HG03439 (cell line): ENCODE measurements around the gene MALL.
"Not testable (repeated sequence)": the region's sequence is repeated elsewhere in the genome, so short reads cannot be mapped to it uniquely, and the experiment has no call there.

Experiments
- ATAC-seq: cut with Tn5 transposase; IDR thresholded peaks from one replicate; pipeline ENCODE4 v1.9.1; 2021; ENCODE audit warnings: mild to moderate bottlenecking, moderate library complexity; ENCODE audit not compliant: unreplicated experiment

MALL gene

DNA sequence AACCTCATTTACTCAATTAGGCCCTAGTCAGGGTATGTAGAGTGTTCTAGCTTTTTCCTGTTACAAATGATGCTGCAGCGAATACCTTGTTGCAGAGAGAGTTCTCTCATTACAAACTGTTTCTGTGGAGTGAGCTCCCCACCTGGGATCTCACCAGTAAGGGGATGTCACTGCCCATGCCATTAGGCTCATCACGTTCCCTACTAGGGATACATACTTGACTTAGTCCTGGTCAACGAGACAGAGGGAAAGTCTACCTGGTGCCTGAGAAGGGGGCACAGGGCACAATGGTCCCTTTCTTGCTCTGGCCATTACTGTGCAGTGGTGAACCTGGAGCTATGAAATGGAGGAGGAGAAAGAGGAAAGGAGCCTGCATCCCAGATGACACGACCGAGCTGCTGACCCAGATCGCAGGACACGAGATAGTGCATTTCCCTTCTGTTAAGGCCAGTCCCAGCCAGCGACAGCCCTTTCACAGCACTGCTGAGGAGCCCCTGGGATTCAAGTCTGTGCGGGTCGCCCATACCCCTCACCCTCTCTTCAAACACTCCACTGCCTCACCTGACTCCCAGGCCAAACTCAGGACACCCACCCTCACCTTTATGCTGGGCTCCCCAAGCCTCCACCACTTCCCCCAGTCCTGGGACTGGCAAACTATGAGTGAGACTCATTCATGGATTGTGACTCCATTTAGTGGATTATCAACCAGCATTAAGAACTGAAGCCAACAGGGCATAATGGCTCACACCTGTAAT, 16.0 kb downstream of the MALL start:
- ATAC-seq = no peak

DNA sequence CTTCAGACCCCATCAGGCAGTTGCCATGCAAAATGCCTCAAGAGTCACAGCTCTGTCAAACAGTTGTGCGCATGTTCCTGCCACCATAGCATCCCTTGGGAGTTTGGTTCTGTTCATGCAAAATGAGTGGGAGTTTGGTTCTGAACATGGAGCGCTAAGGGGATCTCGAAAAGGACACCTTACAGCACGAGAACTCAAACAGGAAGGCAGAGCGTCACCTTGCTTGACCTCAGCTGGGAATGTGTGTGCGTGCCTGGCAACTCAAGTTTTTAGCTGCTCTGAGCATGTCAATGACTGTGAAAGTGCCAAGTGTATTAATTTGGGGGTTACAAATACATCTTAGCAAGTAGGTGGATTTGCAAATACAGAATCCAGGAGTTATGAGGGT, 16.6 kb downstream of the MALL start:
- no peak for ATAC-seq

DNA sequence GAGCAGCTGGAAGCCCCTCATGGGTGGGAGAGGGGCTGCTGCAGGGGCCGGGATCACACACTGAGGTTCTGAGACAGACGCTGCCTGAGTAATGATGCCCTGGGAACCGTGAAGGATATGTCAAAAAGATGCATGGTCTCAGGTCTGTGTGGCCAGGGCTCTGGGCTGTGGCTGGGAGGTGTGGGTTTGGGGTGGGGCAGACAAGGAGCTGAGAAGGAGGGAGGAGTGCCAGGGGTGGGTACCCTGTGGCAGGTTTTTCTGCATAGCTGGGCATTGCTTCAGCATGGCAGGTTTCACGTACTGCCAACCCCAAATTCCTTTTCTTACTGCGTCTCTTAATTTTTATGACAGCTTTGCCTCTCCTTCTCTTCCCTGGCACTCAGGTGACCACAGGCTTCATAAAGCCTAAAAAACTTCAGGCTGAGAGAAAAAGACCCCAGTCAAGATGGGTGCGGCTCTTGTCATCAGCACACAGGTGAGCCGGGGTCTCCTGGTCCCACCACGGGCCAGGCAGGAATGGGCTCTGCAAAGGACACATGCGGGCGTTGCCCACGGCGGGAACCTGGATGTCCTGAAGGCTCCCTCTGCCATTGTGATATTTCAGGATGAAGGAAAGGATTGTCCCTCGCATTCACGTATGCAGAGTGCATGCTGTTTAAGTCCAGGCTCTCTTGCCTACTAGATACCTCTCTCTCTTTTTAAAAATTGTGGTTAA, 18.0 kb downstream of the MALL start:
- ATAC-seq = no peak

DNA sequence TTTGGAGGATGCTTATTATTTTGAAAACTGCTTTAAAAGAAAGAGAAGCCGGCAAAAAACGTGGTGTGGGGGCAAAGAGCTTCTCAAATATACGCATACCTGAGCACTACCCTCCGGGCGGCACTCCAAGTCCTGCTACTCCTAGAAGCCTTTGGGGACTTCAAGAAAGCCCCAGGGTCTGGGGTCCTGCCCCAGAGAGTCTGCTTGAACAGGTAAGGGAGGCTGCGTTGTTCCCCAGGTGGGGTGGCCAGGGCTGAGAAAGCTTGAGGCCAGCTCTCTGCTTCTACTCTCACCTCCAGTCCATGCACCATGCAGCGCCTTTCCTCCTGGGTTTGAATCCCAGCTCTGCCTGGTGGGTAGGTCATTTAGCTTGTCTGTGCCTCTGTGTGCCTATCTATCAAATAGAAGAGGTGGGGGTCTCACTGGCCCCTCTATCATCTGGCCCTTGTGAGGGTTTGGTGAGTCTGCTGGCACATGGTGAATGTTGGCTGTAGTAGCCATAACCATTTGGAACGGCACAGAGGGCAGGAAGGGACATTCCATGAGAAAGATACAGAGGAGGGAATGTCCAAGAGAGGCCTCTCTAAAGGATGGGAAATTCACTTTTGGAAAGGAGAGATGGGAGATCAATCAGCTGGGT, 19.5 kb downstream of the MALL start:
- ATAC-seq = no peak

DNA sequence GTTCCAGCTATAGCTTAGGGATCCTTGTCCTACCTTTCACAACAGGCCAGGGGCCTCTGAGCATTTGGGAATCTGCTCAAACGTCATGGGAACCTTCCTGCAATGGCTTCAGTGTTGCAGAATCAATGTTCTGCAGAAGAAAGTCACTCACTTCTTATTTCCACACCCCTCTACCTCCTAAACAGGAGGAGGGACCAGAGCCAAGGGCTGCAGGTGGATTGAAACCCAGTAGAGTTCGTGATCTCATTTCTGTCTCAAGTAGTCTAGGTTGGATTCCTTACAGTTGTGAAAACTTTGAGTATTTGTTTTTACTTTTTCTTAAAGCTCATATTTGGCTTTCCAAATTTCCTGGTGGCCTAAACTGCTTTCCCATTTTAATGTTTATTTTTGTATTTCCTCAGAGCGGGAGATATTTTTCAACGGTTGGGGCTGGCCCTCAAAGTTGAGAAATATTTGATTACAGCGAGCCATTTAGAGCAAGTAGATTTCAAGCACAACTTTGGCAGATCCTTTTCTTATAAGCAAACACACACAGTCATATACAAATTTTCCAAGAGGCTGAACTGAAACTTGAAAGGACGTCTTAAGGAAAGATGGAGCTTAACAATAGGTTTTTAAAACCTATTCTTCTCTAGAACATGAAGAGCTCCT, 20.6 kb downstream of the MALL start:
- not testable (repeated sequence) for ATAC-seq

DNA sequence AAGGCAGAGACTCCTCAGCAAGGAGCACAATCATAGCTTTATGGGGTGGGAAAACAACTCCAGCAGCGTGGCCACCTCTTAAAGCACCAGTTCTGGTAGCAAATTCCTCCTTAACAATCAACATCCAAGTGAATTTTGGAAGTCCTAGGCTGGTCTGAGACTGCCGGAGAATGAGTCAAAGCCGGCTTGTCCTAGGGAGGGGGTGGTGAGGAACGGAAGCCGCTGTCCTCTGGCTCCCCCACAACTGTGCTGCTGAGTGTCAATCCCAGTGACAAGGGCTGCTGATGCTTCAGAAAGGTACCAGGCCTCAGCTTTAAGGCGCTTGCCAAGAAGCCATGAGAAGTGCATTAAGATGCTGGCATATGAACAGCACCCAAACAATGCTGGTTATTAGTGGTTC, 21.7 kb downstream of the MALL start:
- ATAC-seq = not testable (repeated sequence)

DNA sequence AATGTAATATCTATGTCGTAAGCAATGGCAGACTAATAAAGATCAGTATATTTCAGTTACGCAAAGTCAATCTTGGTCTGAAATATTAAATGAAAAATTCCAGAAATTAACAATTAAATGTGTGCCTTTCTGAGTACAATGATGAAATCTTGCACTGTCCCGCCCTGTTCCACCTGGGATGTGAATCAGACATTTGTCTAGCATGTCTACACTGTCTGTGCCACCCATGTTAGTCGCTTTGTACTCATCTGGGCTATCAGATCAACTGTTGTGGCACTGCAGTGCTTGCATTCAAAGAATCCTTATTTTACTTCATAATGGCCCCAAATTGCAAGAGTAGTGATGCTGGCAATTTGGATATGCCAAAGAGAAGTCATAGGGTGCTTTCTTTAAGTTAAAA, 25.5 kb downstream of the MALL start:
- ATAC-seq = not testable (repeated sequence)

DNA sequence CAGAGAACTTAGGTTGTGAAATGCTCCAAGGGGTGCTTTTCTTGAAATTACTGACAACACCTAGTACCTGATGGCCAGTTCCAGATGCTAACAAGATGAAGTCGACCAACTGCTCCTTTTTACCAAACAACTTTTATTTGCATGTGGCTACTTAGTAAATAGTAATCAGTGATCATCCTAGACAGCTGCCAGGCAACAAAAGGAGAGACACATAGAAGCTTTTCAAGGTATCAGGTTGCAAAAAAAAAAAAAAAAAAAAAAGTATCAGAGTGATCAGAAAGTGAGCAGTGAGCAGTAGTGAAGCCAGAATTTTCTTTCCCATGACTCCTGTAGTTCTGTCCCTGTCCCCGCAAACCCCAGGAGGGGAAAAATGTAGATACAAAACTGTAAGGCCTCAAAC, 31.9 kb downstream of the MALL start:
- not testable (repeated sequence) for ATAC-seq

DNA sequence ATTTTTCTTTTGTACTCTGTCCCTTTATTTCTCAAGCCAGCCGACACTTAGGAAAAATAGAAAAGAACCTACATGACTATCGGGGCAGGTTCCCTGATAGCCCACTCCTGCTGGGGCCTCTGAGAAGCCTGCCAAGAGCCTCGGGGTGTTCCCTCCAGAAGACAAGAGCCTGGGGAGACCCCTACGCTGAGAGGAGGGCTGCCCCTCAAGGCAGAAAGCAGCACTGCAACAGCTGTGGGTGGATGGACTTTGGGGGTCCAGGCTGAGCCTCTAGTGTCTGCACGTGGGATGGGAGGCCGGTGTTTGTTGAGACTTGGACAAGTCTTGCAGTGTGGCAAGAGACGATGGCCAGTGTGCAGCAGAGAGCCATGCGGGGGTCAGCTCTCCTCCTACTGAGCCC, 32.5 kb downstream of the MALL start:
- not testable (repeated sequence) for ATAC-seq

DNA sequence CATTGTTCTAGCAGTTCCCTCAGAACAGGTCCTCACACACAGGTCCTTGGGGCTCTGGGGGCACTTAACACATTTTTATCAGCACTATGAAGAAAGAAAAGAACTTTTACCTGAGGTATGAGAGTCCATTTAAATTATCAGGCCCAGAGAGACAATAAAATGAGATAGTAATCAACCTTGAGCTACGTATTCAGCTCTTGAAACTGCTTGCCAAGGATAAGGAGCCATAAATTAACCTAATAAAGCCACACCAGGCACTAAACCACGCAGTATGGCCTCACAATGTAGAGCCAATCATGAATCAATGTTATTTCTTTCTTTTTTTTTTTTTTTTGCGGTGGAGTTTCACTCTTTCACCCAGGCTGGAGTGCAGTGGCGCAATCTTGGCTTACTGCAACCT, 37.5 kb downstream of the MALL start:
- ATAC-seq = not testable (repeated sequence)

DNA sequence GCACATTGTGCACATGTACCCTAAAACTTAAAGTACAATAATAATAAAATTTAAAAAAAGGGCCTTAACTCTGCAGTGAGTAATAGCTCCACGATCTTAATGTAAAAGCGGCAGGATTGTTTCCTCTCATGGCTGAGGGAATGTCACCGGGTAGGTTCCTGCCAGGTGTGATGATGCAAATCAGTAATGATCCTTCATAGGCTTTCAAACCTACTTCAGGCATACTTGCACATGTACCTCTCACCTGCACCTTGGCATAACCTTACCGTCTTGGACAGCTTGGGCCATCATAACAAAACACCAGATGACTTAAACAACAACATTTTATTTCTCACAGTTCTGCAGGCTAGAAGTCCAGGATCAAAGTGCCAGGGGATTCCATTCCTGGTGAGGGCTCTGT, 39.7 kb downstream of the MALL start:
- not testable (repeated sequence) for ATAC-seq

DNA sequence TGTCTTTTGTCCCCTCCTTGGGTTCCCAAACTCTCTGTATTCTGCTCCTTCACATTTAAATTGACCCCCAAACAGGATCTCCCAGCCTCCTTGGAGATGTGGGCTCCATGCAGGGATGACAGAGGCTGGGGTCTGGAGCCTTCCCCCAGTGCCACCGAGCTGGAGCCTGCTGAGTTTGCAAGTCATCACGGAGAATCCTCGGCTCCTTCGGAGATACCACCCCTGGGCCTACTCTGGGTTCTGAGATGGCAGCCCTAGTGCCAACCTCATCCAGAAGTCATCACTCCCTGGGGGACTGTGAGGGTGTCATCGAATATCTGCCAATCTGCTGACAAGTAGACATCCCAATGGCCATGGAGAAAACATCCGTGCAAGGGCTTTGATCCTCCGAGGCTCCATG, 45.8 kb downstream of the MALL start:
- not testable (repeated sequence) for ATAC-seq

DNA sequence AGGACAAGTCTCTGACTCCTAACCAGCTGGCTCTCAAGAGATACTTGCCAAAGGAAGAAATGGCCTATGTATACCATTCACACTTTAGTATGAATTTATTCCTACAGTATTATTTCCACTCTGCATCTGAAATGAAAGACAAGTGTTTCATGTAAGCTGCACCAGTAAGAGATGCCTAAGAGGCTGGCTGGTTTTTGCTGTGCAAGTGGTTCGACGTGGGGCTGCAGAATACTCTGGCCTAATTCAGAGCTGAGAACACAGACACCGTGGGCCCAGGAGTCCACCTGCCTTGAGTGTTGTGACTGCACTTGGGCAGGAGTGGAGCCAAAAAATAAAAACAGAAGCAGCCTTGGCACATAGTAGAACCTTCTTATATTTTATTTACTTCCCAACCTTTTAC, 47.5 kb downstream of the MALL start:
- not testable (repeated sequence) for ATAC-seq

DNA sequence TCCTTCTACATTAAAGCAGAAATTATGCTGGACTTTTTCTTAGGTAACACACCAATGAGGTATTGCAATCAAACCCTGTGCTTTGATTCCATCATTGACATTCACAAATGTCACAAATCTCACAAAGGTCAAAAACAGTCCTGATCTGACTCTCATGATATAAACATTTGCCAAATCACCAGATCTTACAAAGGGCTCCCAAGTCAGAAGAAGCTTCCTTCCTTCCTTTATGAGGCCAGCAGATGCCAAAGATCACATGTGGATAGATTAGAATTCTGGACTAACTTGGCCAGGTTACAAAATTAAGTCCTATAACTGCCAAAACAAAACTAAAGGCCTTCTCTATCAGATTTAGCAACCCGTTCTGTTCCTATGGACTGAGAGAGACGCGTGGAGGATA, 53.3 kb downstream of the MALL start:
- ATAC-seq = not testable (repeated sequence)

DNA sequence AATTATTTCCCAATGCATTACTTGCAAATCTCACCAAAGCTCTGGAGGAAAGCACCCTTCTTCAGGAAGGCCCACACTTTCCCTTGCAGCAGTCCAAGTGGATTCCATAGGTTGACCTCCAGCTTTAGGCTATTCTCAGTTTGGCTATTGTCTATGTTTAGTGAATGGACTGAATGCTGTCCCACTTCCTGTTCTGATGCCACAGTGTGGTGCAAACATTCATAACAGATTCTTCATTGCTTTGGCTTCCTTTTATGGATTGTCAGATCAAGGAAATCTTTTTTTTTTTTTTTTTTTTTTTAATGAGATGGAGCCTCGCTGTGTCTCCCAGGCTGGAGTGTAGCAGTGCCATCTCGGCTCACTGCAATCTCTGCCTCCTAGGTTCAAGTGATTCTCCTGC, 55.1 kb downstream of the MALL start:
- ATAC-seq = not testable (repeated sequence)

DNA sequence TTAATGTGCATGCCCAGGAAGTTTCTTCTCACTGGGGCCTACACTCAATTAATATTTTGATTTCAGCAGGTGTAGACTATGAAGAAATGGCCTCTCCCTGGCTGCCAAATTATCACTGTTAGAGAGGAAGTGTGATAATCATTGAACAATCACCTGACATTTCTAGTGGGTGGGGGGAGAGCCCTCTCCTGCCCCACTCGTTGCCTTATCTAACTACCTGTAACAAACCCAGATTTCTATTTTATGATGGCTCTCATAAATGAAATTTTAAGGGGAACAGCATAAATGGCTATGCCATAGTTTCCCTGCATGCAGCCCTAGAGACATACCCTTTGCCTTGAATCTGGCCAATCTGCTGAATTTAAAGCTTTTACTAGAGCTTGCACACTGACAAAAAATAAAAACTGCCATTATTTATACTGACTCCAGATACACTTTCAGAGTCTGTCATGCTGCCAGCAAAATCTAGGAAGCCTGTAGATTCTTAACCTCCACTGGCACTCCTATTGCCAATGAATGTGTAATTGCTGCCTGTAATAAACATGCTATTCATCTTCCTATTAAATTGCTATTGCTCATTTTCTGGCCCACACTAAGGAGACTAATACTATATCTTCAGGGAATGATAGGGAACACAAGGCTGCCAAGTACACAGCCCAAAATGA, 55.8 kb downstream of the MALL start:
- not testable (repeated sequence) for ATAC-seq

DNA sequence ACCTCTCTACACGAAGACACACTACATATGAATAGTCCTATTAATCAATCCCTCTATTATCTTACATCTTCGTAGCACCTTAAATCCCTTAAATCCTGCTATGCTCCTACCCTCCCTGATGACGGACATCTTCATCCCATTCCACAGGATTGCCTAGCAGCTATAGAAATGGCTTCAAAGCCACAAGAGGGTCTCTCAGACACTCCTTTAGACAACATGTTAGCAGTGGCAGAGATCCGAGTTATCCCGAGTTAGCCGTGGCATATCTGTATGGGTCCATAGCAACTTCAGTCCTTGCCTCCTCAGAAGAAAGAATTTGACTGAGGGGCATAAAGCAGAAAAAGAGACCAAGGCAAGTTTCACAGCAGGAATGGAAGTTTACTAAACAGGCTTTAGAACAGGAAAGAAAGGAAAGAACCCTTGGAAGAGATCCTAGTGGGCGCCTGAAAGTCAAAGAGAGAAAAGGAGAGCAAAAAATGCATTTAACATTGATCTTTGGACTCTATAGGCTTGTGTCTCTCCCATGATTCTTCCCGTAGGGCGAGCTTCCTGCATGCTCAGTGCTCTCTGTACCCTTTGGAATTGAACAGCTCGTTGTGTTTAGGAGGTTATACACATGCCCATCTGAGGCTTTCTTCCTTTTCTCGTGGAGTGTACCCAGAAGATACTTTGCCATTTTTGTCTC, 56.5 kb downstream of the MALL start:
- not testable (repeated sequence) for ATAC-seq

DNA sequence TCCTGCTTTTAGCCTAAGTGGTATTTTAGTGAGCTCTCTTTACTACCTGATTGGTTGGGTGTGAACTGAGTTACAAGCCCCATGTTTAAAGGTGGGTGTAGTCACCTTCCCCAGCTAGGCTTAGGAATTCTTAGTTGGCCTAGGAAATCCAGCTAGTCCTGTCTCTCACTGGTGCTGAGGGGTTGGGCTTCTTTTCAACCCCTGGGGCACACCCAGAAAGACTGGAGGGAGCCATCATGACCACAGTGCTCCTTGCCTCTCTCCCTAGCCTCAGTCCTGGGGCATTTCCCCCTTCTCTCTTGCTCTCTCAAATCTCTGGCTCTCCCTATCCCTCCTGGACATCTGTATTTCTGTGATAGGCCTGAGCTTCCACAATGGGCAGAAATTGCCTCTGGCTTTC, 57.6 kb downstream of the MALL start:
- ATAC-seq = not testable (repeated sequence)

DNA sequence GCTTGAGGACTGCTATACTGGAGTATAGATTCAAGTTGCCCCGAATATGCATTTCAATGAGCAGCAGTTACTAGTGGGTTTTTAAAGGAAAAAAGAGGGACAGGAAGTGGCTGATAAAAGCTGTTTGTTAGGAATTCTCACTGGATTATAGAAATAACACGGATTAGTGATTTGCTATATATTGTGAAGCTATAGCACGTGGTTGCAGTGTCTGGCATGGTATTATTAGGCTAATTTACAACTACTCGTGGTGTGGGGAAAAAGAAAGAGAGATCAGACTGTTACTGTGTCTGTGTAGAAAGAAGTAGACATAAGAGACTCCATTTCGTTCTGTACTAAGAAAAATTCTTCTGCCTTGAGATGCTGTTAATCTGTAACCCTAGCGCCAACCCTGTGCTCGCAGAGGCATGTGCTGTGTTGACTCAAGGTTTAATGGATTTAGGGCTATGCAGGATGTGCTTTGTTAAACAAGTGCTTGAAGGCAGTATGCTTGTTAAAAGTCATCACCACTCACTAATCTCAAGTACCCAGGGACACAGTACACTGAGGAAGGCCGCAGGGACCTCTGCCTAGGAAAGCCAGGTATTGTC, 59.7 kb downstream of the MALL start:
- ATAC-seq = not testable (repeated sequence)
